ENCODE results near the gene UBE2O. TPM values are rescaled to one million over a fixed set of nuclear protein-coding genes. Genes with fewer than 3 reads are reported as not detected.

UBE2O gene
- total RNA-seq, 2 donors from 2014 or later: 19.5 to 21.8 TPM

DNA sequence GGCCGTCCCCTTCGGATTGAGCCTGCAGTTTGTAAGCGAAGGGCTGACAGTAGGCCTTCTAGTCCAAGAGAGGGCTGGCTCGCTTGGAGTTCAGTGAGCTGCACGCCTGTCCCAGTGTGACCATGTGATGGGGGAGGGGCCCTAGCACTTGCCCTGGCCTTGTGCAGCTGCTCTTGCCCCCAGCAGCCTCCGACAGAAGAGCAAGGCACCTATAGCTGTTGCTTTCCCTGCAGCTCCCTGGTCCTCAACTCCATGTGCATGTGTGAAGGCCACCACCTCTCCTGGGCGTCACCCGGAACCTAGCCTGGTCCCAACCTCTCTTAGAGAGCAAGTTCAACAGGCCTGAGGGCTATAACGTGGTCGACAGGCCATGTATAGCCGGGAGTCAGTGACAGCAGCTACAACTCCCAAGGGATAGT is 62.9 kb downstream of the UBE2O start:
- TF ChIP-seq, protein P1, sequence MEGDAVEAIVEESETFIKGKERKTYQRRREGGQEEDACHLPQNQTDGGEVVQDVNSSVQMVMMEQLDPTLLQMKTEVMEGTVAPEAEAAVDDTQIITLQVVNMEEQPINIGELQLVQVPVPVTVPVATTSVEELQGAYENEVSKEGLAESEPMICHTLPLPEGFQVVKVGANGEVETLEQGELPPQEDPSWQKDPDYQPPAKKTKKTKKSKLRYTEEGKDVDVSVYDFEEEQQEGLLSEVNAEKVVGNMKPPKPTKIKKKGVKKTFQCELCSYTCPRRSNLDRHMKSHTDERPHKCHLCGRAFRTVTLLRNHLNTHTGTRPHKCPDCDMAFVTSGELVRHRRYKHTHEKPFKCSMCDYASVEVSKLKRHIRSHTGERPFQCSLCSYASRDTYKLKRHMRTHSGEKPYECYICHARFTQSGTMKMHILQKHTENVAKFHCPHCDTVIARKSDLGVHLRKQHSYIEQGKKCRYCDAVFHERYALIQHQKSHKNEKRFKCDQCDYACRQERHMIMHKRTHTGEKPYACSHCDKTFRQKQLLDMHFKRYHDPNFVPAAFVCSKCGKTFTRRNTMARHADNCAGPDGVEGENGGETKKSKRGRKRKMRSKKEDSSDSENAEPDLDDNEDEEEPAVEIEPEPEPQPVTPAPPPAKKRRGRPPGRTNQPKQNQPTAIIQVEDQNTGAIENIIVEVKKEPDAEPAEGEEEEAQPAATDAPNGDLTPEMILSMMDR (IDR thresholded peaks at IDR 0.05): no peak
- peaks cover 0 to 15% of the 10 kb centered on the region in 2 donors for H3K4me1 ChIP-seq
- H3K36me3 ChIP-seq: peaks cover 39% of the 10 kb centered on the region
- no peak for DNase-seq (ENCODE audit: low spot score)
- no peaks in the 10 kb centered on the region for H3K27me3 ChIP-seq
- H3K9me3 ChIP-seq: no peaks in the 10 kb centered on the region
- H3K4me3 ChIP-seq: no peak overlapping the region
- no peak overlapping the region for H3K27ac ChIP-seq

- no peaks in the 10 kb centered on the region for H3K9me3 ChIP-seq
- H3K4me1 ChIP-seq: peaks cover 0 to 21% of the 10 kb centered on the region in 2 donors
- no peaks in the 10 kb centered on the region for H3K27me3 ChIP-seq
- DNase-seq (ENCODE audit: low spot score): no peak
- no peak overlapping the region for H3K27ac ChIP-seq
- H3K4me3 ChIP-seq: no peak overlapping the region
- H3K36me3 ChIP-seq: peaks cover 31% of the 10 kb centered on the region
- TF ChIP-seq, protein P1 (IDR thresholded peaks at IDR 0.05): no peak
Measured at GRCh38 chr17:76388966-76389888, 63.7 kb downstream of the UBE2O start.

GRCh38 chr17:76386966-76387765 is 65.8 kb downstream of the UBE2O start:
- TF ChIP-seq, protein P1 (IDR thresholded peaks at IDR 0.05): no peak
- Histone ChIP-seq H3K4me1 (peaks cover 0 to 30% of the 10 kb centered on the region in 2 donors), H3K4me3 (no peak overlapping the region)

GRCh38 chr17:76385892-76386786 is 66.8 kb downstream of the UBE2O start:
- H3K4me1 ChIP-seq: peaks cover 0 to 37% of the 10 kb centered on the region in 2 donors
- H3K4me3 ChIP-seq: peak overlapping the region; percentile 58 to 68
- no peaks in the 10 kb centered on the region for H3K9me3 ChIP-seq
- H3K27ac ChIP-seq: peak overlapping the region; percentile 87 to 94
- DNase-seq (ENCODE audit: low spot score): peak; percentile 87
- H3K27me3 ChIP-seq: no peaks in the 10 kb centered on the region
- peaks cover 8% of the 10 kb centered on the region for H3K36me3 ChIP-seq
- TF ChIP-seq, protein P1 (IDR thresholded peaks at IDR 0.05): peak; percentile 87 to 94

More at GRCh38 chr17:76386966-76387765, 65.8 kb downstream of the UBE2O start:
- no peaks in the 10 kb centered on the region for H3K27me3 ChIP-seq
- no peaks in the 10 kb centered on the region for H3K9me3 ChIP-seq
- DNase-seq (ENCODE audit: low spot score): no peak
- H3K36me3 ChIP-seq: peaks cover 18% of the 10 kb centered on the region
- no peak overlapping the region for H3K27ac ChIP-seq
